AG10803 (cell line): ENCODE results near the gene AKT1.

ENCODE experiments used
- DNase-seq: peaks from one replicate; pipeline ENCODE4 v3.0.0; 2010; ENCODE audit warnings: low read depth
- H3K4me3 ChIP-seq: 2 replicates; pipeline ENCODE4 v1.5.1; 2011; ENCODE audit warnings: mild to moderate bottlenecking, low read length, control low read depth
- TF ChIP-seq, protein P1 (sequence below): conservative IDR thresholded peaks from 2 replicates; pipeline ENCODE4 v1.5.1; 2011; ENCODE audit warnings: mild to moderate bottlenecking, low read length, control low read depth, inconsistent platforms

AKT1 gene

GRCh38 chr14:104741803-104742251, 53.7 kb downstream of the AKT1 start:
- no peak for DNase-seq
- TF ChIP-seq, protein P1, sequence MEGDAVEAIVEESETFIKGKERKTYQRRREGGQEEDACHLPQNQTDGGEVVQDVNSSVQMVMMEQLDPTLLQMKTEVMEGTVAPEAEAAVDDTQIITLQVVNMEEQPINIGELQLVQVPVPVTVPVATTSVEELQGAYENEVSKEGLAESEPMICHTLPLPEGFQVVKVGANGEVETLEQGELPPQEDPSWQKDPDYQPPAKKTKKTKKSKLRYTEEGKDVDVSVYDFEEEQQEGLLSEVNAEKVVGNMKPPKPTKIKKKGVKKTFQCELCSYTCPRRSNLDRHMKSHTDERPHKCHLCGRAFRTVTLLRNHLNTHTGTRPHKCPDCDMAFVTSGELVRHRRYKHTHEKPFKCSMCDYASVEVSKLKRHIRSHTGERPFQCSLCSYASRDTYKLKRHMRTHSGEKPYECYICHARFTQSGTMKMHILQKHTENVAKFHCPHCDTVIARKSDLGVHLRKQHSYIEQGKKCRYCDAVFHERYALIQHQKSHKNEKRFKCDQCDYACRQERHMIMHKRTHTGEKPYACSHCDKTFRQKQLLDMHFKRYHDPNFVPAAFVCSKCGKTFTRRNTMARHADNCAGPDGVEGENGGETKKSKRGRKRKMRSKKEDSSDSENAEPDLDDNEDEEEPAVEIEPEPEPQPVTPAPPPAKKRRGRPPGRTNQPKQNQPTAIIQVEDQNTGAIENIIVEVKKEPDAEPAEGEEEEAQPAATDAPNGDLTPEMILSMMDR: no peak
- no peak overlapping the region for H3K4me3 ChIP-seq

GRCh38 chr14:104741108-104741802, 54.3 kb downstream of the AKT1 start:
- TF ChIP-seq, protein P1: no peak
- no peak for DNase-seq

GRCh38 chr14:104739546-104740516, 55.7 kb downstream of the AKT1 start:
- TF ChIP-seq, protein P1: no peak
- DNase-seq: no peak
- no peak overlapping the region for H3K4me3 ChIP-seq

More at GRCh38 chr14:104741108-104741802, 54.3 kb downstream of the AKT1 start:
- H3K4me3 ChIP-seq: no peak overlapping the region

- TF ChIP-seq, protein P1: no peak
- no peak overlapping the region for H3K4me3 ChIP-seq
- DNase-seq: no peak
Measured at GRCh38 chr14:104739026-104739425, 56.5 kb downstream of the AKT1 start.

DNA sequence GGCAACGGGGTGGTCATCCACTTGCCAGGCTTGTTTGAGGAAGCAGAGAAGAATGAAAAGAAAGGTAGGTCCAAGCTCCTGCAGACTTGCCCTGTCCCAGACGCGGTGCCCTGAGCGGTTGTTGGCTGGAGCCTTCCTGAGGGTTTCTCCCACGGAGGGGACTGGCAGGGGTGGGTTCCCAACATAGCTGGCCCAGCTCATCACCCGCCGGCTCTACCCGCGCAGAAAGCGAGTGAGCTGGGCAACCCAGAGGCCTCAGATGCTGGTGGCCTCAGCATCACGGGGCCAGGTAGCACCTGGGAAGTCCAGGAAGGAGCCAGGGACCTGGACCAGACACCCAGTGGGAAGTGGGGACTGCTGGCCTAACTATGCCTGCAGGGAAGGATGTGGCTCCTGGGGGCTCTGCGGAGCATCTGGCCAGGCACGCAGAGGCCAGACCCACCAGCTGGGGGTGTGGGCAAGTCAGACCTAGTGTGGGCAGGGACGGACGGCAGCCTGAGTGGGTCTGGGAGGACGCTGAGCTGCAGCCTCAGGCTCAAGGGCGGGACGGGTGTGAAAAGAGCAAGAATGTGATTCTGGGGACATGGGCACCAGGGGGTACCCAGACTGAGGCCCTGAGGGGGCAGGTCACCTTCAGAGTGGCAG, 57.1 kb downstream of the AKT1 start:
- no peak for DNase-seq
- H3K4me3 ChIP-seq: no peak overlapping the region
- TF ChIP-seq, protein P1: no peak

DNA sequence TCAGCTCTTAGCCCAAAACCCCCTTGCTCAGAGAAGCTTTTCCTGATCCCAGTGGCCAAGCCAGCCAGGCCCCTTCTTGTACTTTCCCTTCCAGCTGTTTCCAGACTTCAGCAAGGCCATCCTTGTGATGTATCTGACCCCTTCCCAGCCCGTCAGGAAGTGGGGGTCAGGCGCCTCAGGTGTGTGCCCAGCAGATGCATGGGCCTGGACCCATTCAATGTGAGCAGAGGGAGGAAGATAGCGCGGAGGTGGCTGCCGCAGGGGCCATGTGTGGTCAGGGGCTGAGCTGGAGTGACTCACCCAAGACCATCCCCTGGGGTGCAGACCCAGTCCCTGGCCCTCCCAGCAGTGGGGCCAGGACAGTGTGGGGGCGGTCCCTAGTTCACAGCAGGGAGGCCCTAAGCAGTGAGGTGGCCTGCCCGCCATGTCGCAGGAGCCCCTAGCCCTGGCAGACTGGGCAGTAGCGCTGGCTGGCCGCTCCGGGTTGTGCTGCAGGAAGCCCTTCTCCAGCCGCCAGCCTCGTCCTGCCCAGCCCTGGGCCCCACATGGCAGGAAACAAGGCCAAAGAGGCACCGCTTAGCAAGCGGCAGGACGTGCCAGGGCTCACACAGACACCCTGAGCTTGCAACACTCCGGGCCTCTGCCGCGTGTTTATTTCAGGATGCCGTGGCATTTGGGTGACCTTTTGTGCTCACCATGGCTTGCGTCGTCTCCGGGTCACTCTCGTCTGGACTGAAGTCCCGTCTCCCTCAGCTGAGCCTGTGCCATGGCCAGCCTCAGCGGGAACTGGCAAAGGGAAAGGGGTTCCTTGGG, 59.5 kb downstream of the AKT1 start:
- H3K4me3 ChIP-seq: no peak overlapping the region
- TF ChIP-seq, protein P1: no peak
- DNase-seq: peak; percentile 88
